Measurements from ENCODE around the gene DHRS11. TPM values are rescaled to one million over a fixed set of nuclear protein-coding genes. Genes with fewer than 3 reads are reported as not detected.

The DHRS11 gene, protein sequence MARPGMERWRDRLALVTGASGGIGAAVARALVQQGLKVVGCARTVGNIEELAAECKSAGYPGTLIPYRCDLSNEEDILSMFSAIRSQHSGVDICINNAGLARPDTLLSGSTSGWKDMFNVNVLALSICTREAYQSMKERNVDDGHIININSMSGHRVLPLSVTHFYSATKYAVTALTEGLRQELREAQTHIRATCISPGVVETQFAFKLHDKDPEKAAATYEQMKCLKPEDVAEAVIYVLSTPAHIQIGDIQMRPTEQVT
- 10 to 100 TPM; 10.5 to 19.7 (median 16.9) TPM for total RNA-seq

DNA sequence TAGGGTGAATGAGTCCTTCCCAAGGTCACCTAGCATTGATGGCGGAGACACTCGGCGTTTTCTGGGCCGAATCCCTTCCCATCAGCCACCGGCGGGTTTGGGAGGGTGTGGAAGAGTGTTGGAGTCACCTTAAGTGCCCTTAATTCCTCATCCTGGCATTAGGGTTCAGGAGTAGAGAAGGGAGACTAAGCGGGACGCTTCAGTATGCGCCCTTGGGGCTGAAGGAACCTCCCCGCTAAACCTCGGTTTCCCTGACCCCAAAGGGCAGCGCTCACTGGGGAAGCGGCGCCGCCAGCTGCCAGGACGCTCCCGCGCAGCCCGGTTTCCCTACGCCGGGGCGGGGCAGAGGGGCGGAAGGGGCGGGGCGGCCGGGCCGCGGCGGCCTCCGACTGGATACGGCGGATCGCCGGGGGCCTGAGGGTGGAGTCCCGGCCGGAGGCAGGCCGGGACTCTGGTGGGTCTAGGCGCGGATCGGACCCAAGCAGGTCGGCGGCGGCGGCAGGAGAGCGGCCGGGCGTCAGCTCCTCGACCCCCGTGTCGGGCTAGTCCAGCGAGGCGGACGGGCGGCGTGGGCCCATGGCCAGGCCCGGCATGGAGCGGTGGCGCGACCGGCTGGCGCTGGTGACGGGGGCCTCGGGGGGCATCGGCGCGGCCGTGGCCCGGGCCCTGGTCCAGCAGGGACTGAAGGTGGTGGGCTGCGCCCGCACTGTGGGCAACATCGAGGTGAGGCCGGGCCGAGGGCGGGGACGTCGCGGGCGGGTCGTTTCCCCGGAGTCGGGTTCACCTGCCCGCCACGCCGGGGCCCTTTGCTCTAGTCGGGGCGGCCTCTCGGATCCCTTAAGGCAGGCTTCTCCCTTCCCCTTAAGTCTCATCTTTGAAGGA, at the start of gene DHRS11:
Gene DHRS11 (plus strand): TSS at position 446 of the 882 bp plus-strand sequence. CDS start 131 bp downstream, at position 577.
- DNase-seq (ENCODE audit: low spot score in 2 of 2): peak; percentile 85 to 90
- peak within 1 kb of the TSS; percentile 61 for H3K27ac ChIP-seq

DNA sequence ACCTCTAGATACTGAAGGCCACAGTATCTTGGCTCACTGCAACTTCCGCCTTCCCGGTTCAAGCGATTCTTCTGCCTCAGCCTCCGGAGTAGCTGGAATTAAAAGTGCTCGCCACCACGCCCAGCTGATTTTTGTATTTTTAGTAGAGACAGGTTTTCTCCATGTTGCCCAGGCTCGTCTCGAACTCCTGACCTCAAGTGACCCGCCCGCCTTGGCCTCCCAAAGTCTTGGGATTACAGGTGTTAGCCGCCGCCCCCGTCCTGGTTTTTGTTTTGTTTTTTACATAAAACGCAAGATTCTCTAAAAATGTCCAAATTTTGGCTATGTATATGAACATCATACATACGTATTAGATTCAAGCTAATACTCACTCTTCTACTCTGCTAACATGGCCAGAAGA, 48.9 kb upstream of the DHRS11 start:
- TF ChIP-seq POLR2AphosphoS5 (IDR thresholded peaks at IDR 0.05): no peak
- TF ChIP-seq, protein P1, sequence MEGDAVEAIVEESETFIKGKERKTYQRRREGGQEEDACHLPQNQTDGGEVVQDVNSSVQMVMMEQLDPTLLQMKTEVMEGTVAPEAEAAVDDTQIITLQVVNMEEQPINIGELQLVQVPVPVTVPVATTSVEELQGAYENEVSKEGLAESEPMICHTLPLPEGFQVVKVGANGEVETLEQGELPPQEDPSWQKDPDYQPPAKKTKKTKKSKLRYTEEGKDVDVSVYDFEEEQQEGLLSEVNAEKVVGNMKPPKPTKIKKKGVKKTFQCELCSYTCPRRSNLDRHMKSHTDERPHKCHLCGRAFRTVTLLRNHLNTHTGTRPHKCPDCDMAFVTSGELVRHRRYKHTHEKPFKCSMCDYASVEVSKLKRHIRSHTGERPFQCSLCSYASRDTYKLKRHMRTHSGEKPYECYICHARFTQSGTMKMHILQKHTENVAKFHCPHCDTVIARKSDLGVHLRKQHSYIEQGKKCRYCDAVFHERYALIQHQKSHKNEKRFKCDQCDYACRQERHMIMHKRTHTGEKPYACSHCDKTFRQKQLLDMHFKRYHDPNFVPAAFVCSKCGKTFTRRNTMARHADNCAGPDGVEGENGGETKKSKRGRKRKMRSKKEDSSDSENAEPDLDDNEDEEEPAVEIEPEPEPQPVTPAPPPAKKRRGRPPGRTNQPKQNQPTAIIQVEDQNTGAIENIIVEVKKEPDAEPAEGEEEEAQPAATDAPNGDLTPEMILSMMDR (IDR thresholded peaks at IDR 0.05): no peak
- no peak for TF ChIP-seq POLR2A (IDR thresholded peaks at IDR 0.05)
- TF ChIP-seq EP300 (IDR thresholded peaks at IDR 0.05): no peak
- H3K27me3 ChIP-seq: no peaks in the 10 kb centered on the region
- no peaks in the 10 kb centered on the region for H3K9me3 ChIP-seq
- H3K36me3 ChIP-seq: peaks cover 8% of the 10 kb centered on the region
- no peak overlapping the region for H3K4me3 ChIP-seq
- peaks cover 28% of the 10 kb centered on the region for H3K4me1 ChIP-seq
- no peak overlapping the region for H3K27ac ChIP-seq
- DNase-seq (ENCODE audit: low spot score in 2 of 2): no peak
- WGBS: 92% methylated on average over 15 of the region's 15 CpGs

More for the DNA sequence above, at the start of gene DHRS11:
- H3K27me3 ChIP-seq: no peaks in the 10 kb centered on the region
- TF ChIP-seq, protein P1 (IDR thresholded peaks at IDR 0.05): no peak
- peak in 1 of 3 donors; percentile 27 for TF ChIP-seq POLR2AphosphoS5 (IDR thresholded peaks at IDR 0.05)
- no peak for TF ChIP-seq POLR2A (IDR thresholded peaks at IDR 0.05)
- TF ChIP-seq EP300 (IDR thresholded peaks at IDR 0.05): no peak
- 4% methylated on average over 26 of the region's 87 CpGs for WGBS
- no peaks in the 10 kb centered on the region for H3K9me3 ChIP-seq
- peaks cover 39% of the 10 kb centered on the region for H3K4me1 ChIP-seq
- peaks cover 34% of the 10 kb centered on the region for H3K36me3 ChIP-seq
- peak within 1 kb of the TSS; percentile 83 for H3K4me3 ChIP-seq

- Histone ChIP-seq H3K27me3 (no peaks in the 10 kb centered on the region), H3K4me1 (peaks cover 40% of the 10 kb centered on the region), H3K9me3 (no peaks in the 10 kb centered on the region), H3K4me3 (peak overlapping the region; percentile 82), H3K27ac (peak overlapping the region; percentile 97), H3K36me3 (no peaks in the 10 kb centered on the region)
- TF ChIP-seq, protein P1 (IDR thresholded peaks at IDR 0.05): no peak
- TF ChIP-seq POLR2A (IDR thresholded peaks at IDR 0.05) (no peak), POLR2AphosphoS5 (IDR thresholded peaks at IDR 0.05) (no peak), EP300 (IDR thresholded peaks at IDR 0.05) (no peak)
- 0% methylated on average over 7 of the region's 10 CpGs for WGBS
- no peak for DNase-seq (ENCODE audit: low spot score in 2 of 2)
Observed at GRCh38 chr17:36544044-36544306, 47.7 kb upstream of the DHRS11 start.

- DNase-seq (ENCODE audit: low spot score in 2 of 2): peak; percentile 94 to 97
- TF ChIP-seq EP300 (IDR thresholded peaks at IDR 0.05) (no peak), POLR2A (IDR thresholded peaks at IDR 0.05) (peak in 1 of 2 donors; percentile 73), POLR2AphosphoS5 (IDR thresholded peaks at IDR 0.05) (peak in 2 of 3 donors; percentile 64 to 90)
- TF ChIP-seq, protein P1 (IDR thresholded peaks at IDR 0.05): no peak
- H3K27me3 ChIP-seq: no peaks in the 10 kb centered on the region
- H3K4me3 ChIP-seq: peak within 1 kb of the TSS; percentile 82
- H3K4me1 ChIP-seq: peaks cover 43% of the 10 kb centered on the region
- WGBS: 3% methylated on average over 29 of the region's 71 CpGs
- no peaks in the 10 kb centered on the region for H3K36me3 ChIP-seq
- peak within 1 kb of the TSS; percentile 97 for H3K27ac ChIP-seq
- no peaks in the 10 kb centered on the region for H3K9me3 ChIP-seq
Observed at GRCh38 chr17:36544307-36545076, 47.2 kb upstream of the DHRS11 start, which contains the start of gene GGNBP2. Gene GGNBP2 (plus strand): TSS chr17:36544919. CDS start chr17:36545725, 806 bp downstream.
